Measurements from ENCODE around the gene PHLDA3.

The PHLDA3 gene

DNA sequence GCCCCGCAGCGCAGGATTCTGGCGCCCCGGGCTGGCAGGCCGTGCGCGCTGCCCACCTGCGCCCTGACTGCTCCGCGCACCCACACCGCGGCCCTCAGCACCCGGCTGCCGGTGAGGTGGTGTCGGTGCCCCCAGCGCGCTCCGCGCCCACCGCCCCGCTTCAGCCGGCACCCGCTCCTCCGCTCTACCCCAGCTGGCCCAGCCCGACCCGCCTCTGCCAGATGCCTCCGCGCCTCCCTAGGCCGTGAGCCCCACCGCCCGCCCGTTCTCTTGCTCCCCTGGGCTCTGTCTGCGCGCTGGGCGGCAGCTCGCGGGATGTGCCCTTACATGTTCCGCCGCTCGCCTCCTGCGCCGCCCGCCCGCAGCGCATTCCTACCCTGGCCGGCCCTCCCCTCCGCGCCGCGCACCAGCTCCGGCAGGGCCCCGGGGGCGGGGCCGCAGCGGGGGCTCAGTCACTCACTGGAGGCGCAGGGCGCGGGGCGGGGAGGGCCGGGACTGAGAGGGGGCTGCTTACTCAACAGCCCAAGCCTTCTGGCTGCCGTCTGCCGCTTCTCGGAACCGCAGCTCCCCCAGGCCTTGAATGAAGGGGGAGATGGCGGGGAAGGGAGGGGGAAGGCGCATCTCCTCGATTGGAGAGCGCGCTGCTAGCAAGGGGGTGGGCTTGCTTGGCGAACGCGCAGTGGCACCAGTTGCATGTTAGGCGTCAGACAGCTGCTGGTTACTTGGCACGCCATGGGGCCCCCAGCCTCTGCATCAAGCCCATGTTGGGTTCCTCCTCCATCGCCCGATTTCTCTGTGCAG lies at the start of gene PHLDA3:
Gene PHLDA3 (minus strand): TSS at position 345 of the 801 bp plus-strand sequence. CDS start 402 bp downstream, outside the sequence.
- H2AFZ ChIP-seq (ENCODE audit: low read depth, low read length) = peak within 1 kb of the TSS; percentile 86
- peaks cover 7% of the 10 kb centered on the region for H3K36me3 ChIP-seq (ENCODE audit: insufficient read depth, low read length)
- peaks cover 4% of the 10 kb centered on the region for H3K79me2 ChIP-seq (ENCODE audit: insufficient read depth, low read length)
- peak within 1 kb of the TSS; percentile 49 to 62 for H3K4me3 ChIP-seq (ENCODE audit: low read depth in 1 of 2, low read length in 2 of 2)
- H3K4me1 ChIP-seq (ENCODE audit: insufficient read depth, low read length) = peaks cover 31% of the 10 kb centered on the region
- H3K9me3 ChIP-seq (ENCODE audit: insufficient read depth, low read length, severe bottlenecking) = no peaks in the 10 kb centered on the region
- H3K27ac ChIP-seq (ENCODE audit: low read length) = peak within 1 kb of the TSS; percentile 64
- TF ChIP-seq, protein P1, sequence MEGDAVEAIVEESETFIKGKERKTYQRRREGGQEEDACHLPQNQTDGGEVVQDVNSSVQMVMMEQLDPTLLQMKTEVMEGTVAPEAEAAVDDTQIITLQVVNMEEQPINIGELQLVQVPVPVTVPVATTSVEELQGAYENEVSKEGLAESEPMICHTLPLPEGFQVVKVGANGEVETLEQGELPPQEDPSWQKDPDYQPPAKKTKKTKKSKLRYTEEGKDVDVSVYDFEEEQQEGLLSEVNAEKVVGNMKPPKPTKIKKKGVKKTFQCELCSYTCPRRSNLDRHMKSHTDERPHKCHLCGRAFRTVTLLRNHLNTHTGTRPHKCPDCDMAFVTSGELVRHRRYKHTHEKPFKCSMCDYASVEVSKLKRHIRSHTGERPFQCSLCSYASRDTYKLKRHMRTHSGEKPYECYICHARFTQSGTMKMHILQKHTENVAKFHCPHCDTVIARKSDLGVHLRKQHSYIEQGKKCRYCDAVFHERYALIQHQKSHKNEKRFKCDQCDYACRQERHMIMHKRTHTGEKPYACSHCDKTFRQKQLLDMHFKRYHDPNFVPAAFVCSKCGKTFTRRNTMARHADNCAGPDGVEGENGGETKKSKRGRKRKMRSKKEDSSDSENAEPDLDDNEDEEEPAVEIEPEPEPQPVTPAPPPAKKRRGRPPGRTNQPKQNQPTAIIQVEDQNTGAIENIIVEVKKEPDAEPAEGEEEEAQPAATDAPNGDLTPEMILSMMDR (IDR thresholded peaks at IDR 0.05; ENCODE audit: borderline replicate concordance, extremely low read depth, low read length, poor library complexity, severe bottlenecking) = no peak
- ATAC-seq (ENCODE audit: insufficient read depth, low read depth) = peak; percentile 89
- H3K4me2 ChIP-seq (ENCODE audit: insufficient read depth, low read length) = peak within 1 kb of the TSS; percentile 85
- peak; percentile 95 for DNase-seq
- peak within 1 kb of the TSS; percentile 81 for H3K9ac ChIP-seq (ENCODE audit: low read depth, low read length)
- H3K27me3 ChIP-seq (ENCODE audit: insufficient read depth, low read length, poor library complexity) = no peaks in the 10 kb centered on the region
- H4K20me1 ChIP-seq (ENCODE audit: insufficient read depth, low read length) = peaks cover 8% of the 10 kb centered on the region

DNA sequence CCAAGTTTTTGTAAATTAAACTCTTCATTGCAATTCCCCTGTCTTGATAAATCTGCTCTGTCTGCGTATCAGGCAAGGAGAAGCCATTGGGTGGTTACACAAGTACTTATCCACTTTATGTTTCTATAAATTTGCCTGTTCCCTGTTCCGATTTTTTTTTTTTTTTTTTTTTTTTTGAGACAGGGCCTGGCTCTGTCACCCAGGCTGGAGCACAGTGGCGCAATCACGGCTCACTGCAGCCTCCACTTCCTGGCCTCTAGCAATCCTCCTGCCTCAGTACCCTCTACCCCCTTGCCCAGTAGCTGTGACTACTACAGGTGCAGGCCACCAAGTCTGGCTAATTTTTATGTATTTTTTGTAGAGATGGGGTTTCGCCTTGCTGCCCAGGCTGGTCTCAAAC lies 49.1 kb upstream of the PHLDA3 start:
- ATAC-seq (ENCODE audit: insufficient read depth, low read depth) = no peak
- Histone ChIP-seq H3K27ac (ENCODE audit: low read length) (no peak overlapping the region), H3K9me3 (ENCODE audit: insufficient read depth, low read length, severe bottlenecking) (no peaks in the 10 kb centered on the region), H3K79me2 (ENCODE audit: insufficient read depth, low read length) (no peaks in the 10 kb centered on the region), H3K9ac (ENCODE audit: low read depth, low read length) (no peak overlapping the region), H3K4me2 (ENCODE audit: insufficient read depth, low read length) (no peak overlapping the region), H2AFZ (ENCODE audit: low read depth, low read length) (no peak overlapping the region), H3K4me3 (ENCODE audit: low read depth in 1 of 2, low read length in 2 of 2) (no peak overlapping the region), H3K4me1 (ENCODE audit: insufficient read depth, low read length) (no peaks in the 10 kb centered on the region), H4K20me1 (ENCODE audit: insufficient read depth, low read length) (0 out of 2 replicates have a peak, but pooled peaks cover 3% of the 10 kb centered on the region), H3K36me3 (ENCODE audit: insufficient read depth, low read length) (no peaks in the 10 kb centered on the region; the same call in 1 of the 2 replicates), H3K27me3 (ENCODE audit: insufficient read depth, low read length, poor library complexity) (no peaks in the 10 kb centered on the region)
- TF ChIP-seq, protein P1 (IDR thresholded peaks at IDR 0.05; ENCODE audit: borderline replicate concordance, extremely low read depth, low read length, poor library complexity, severe bottlenecking) = no peak
- TF ChIP-seq EZH2 (IDR thresholded peaks at IDR 0.05; ENCODE audit: borderline replicate concordance, low read depth, low read length, severe bottlenecking) = no peak
- DNase-seq = no peak

DNA sequence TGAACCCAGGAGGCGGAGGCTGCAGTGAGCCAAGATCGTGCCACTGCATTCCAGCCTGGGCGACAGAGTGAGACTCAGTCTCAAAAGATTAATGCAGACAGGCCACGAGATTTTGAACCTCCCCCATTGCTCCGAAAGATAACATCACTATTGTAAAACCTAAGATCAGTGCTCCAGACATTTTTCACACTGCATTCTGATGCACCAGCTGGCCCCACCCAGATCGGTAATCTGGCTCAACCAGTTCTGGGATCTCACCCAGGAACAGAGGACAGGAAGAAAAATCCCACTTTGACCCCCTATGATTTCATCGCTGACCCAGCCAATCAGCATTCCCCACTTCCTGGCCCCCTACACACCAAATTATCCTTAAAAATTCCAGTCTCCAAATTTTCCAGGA lies 48.6 kb upstream of the PHLDA3 start:
- H3K36me3 ChIP-seq (ENCODE audit: insufficient read depth, low read length) = no peaks in the 10 kb centered on the region; the same call in 1 of the 2 replicates
- no peak overlapping the region for H3K4me3 ChIP-seq (ENCODE audit: low read depth in 1 of 2, low read length in 2 of 2)
- no peaks in the 10 kb centered on the region for H3K4me1 ChIP-seq (ENCODE audit: insufficient read depth, low read length)
- ATAC-seq (ENCODE audit: insufficient read depth, low read depth) (no peak), DNase-seq (no peak)
- H3K9ac ChIP-seq (ENCODE audit: low read depth, low read length) = no peak overlapping the region
- 0 out of 2 replicates have a peak, but pooled peaks cover 3% of the 10 kb centered on the region for H4K20me1 ChIP-seq (ENCODE audit: insufficient read depth, low read length)
- no peak overlapping the region for H2AFZ ChIP-seq (ENCODE audit: low read depth, low read length)
- H3K27ac ChIP-seq (ENCODE audit: low read length) = no peak overlapping the region
- H3K9me3 ChIP-seq (ENCODE audit: insufficient read depth, low read length, severe bottlenecking) = no peaks in the 10 kb centered on the region
- TF ChIP-seq, protein P1 (IDR thresholded peaks at IDR 0.05; ENCODE audit: borderline replicate concordance, extremely low read depth, low read length, poor library complexity, severe bottlenecking) = no peak
- no peak for TF ChIP-seq EZH2 (IDR thresholded peaks at IDR 0.05; ENCODE audit: borderline replicate concordance, low read depth, low read length, severe bottlenecking)
- H3K27me3 ChIP-seq (ENCODE audit: insufficient read depth, low read length, poor library complexity) = no peaks in the 10 kb centered on the region
- no peak overlapping the region for H3K4me2 ChIP-seq (ENCODE audit: insufficient read depth, low read length)
- H3K79me2 ChIP-seq (ENCODE audit: insufficient read depth, low read length) = no peaks in the 10 kb centered on the region

Data from DND-41 (cell line).